Measurements from ENCODE around the gene GSG1L.

GSG1L gene

DNA sequence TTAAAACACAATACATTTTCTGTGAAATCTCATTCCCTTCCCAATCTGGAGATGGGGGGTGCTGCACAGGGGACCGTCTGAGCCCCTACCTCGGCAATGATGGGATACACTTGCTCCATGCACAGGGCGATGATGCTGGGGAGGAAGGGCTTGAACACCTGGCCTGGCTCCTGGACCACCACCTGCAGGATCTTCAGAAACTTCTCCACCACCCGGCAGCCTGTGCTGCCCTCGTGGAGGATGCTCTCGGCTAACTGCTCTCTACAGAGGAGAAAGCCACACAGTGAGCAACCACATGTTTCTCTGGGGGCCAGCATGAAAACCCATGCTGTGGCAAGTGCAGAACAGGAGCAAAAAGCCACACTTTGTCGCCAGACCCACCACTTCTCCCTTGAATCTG lies 42.4 kb upstream of the GSG1L start:
- Histone ChIP-seq H2AFZ (ENCODE audit: low read depth) (no peak overlapping the region), H3K4me3 (IDR thresholded peaks at IDR 0.05; ENCODE audit: insufficient read depth, low read depth, low read length) (no peak overlapping the region), H3K79me2 (ENCODE audit: insufficient read depth, low read depth) (peaks cover 17% of the 10 kb centered on the region; the same call in 1 of the 2 replicates), H3K36me3 (ENCODE audit: insufficient read depth) (peaks cover 23% of the 10 kb centered on the region; the same call in 1 of the 2 replicates), H3K27me3 (ENCODE audit: insufficient read depth, low read depth) (no peaks in the 10 kb centered on the region), H3K4me1 (ENCODE audit: low read depth, poor library complexity, severe bottlenecking) (peaks cover 71% of the 10 kb centered on the region), H3K9ac (peak overlapping the region; percentile 62), H3K27ac (peak overlapping the region; percentile 94), H3K4me2 (peak overlapping the region; percentile 96), H4K20me1 (ENCODE audit: insufficient read depth) (no peaks in the 10 kb centered on the region)
- TF ChIP-seq, protein P1, sequence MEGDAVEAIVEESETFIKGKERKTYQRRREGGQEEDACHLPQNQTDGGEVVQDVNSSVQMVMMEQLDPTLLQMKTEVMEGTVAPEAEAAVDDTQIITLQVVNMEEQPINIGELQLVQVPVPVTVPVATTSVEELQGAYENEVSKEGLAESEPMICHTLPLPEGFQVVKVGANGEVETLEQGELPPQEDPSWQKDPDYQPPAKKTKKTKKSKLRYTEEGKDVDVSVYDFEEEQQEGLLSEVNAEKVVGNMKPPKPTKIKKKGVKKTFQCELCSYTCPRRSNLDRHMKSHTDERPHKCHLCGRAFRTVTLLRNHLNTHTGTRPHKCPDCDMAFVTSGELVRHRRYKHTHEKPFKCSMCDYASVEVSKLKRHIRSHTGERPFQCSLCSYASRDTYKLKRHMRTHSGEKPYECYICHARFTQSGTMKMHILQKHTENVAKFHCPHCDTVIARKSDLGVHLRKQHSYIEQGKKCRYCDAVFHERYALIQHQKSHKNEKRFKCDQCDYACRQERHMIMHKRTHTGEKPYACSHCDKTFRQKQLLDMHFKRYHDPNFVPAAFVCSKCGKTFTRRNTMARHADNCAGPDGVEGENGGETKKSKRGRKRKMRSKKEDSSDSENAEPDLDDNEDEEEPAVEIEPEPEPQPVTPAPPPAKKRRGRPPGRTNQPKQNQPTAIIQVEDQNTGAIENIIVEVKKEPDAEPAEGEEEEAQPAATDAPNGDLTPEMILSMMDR (conservative IDR thresholded peaks at IDR 0.05; ENCODE audit: low read depth, low read length) = no peak

DNA sequence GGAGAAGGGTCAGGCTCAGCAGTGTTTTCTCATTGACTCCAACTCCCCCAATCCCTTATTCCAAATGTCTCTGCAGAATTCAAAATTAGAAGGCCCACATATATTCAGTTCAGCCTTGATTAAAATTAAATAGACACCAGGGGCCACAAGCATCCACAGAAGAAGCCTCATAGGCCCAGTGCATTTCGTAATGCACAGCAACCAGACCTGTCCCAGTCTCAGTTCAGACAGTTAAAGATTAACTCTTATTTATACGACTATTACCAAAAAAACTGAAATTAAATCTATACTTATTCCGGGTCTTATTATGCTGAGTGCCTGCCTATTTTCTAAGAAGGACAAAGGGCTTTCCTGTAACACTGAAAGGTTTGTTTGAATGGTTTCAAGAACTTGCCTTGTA lies 41.8 kb upstream of the GSG1L start:
- H3K4me3 ChIP-seq (IDR thresholded peaks at IDR 0.05; ENCODE audit: insufficient read depth, low read depth, low read length) = no peak overlapping the region
- no peaks in the 10 kb centered on the region for H4K20me1 ChIP-seq (ENCODE audit: insufficient read depth)
- TF ChIP-seq, protein P1 (conservative IDR thresholded peaks at IDR 0.05; ENCODE audit: low read depth, low read length) = no peak
- no peak overlapping the region for H2AFZ ChIP-seq (ENCODE audit: low read depth)
- no peaks in the 10 kb centered on the region for H3K27me3 ChIP-seq (ENCODE audit: insufficient read depth, low read depth)
- peaks cover 23% of the 10 kb centered on the region; the same call in 1 of the 2 replicates for H3K36me3 ChIP-seq (ENCODE audit: insufficient read depth)
- H3K79me2 ChIP-seq (ENCODE audit: insufficient read depth, low read depth) = peaks cover 11% of the 10 kb centered on the region; the same call in 1 of the 2 replicates
- H3K27ac ChIP-seq = peak overlapping the region; percentile 94
- H3K9ac ChIP-seq = peak overlapping the region; percentile 62; the same call in 1 of the 2 replicates
- H3K4me1 ChIP-seq (ENCODE audit: low read depth, poor library complexity, severe bottlenecking) = peaks cover 64% of the 10 kb centered on the region
- H3K4me2 ChIP-seq = peak overlapping the region; percentile 96

DNA sequence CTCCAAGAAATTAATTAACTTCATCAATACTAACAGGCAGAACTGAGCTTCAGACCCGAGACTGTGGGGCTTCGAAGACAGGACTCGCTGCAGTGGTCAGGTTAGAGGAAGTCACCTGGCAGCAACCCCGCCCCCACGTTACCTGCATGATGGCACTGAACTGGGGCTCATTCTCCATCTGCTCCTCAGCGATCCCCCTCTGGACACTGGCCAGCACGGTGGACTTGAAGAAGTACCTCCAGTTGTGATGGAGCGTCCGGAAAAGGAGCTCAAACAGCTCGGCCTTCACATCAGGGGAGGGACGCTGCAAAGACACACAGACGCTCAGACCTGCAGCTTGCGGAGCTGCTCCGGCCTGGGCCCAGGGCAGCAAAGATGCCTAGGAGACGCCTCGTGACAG lies 40.9 kb upstream of the GSG1L start:
- Histone ChIP-seq H3K4me3 (IDR thresholded peaks at IDR 0.05; ENCODE audit: insufficient read depth, low read depth, low read length) (no peak overlapping the region), H4K20me1 (ENCODE audit: insufficient read depth) (no peaks in the 10 kb centered on the region), H3K27me3 (ENCODE audit: insufficient read depth, low read depth) (no peaks in the 10 kb centered on the region), H3K4me1 (ENCODE audit: low read depth, poor library complexity, severe bottlenecking) (peaks cover 55% of the 10 kb centered on the region), H3K27ac (peak overlapping the region; percentile 94; the same call in 1 of the 2 replicates), H3K36me3 (ENCODE audit: insufficient read depth) (peaks cover 23% of the 10 kb centered on the region; the same call in 1 of the 2 replicates), H3K79me2 (ENCODE audit: insufficient read depth, low read depth) (peaks cover 8% of the 10 kb centered on the region; the same call in 1 of the 2 replicates), H3K4me2 (peak overlapping the region; percentile 96; the same call in 1 of the 2 replicates), H2AFZ (ENCODE audit: low read depth) (no peak overlapping the region), H3K9ac (no peak overlapping the region)
- TF ChIP-seq, protein P1 (conservative IDR thresholded peaks at IDR 0.05; ENCODE audit: low read depth, low read length) = no peak

DNA sequence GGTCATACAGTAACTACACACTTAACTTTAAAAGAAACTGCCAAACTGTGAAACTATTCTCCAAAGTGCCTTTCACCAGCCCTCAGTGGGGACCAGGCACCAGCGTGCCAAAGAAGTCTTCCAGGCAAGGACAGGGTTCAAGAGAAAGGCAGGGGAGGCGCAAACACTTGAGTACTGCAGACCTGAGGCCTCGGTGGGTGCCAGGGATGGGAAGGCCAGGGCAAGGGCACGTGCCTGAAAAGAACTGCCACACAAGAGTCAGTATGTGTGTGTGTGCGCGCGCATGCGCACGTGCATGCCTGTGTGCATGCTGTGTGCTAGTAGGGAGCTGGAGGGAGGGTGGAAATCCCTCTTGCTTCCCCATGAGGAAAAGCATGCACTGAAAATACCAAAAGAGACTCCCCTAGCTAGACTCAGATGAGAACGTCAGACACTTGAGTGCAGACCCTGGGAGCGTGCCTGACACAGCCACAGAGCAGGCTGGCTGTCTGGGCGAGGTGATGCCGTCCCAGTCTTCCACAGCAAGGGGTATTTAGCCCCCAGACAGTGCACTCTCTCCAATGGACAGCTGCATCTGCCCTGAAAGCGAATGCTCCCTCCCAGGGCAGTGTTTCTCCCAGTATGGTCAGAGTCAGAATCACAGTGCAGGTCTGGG lies 40.1 kb upstream of the GSG1L start:
- no peak overlapping the region; the same call in 1 of the 2 replicates for H3K27ac ChIP-seq
- no peaks in the 10 kb centered on the region for H3K27me3 ChIP-seq (ENCODE audit: insufficient read depth, low read depth)
- H3K36me3 ChIP-seq (ENCODE audit: insufficient read depth) = peaks cover 23% of the 10 kb centered on the region; the same call in 1 of the 2 replicates
- no peaks in the 10 kb centered on the region for H4K20me1 ChIP-seq (ENCODE audit: insufficient read depth)
- TF ChIP-seq, protein P1 (conservative IDR thresholded peaks at IDR 0.05; ENCODE audit: low read depth, low read length) = no peak
- no peak overlapping the region for H3K4me2 ChIP-seq
- H3K4me3 ChIP-seq (IDR thresholded peaks at IDR 0.05; ENCODE audit: insufficient read depth, low read depth, low read length) = no peak overlapping the region
- no peak overlapping the region for H3K9ac ChIP-seq
- peaks cover 47% of the 10 kb centered on the region for H3K4me1 ChIP-seq (ENCODE audit: low read depth, poor library complexity, severe bottlenecking)
- H2AFZ ChIP-seq (ENCODE audit: low read depth) = no peak overlapping the region
- peaks cover under 1% of the 10 kb centered on the region; the same call in 1 of the 2 replicates for H3K79me2 ChIP-seq (ENCODE audit: insufficient read depth, low read depth)
